ENCODE results near the gene ZSCAN5B.

Gene ZSCAN5B

GRCh38 chr19:56167064-56167578, 30.5 kb downstream of the ZSCAN5B start:
- no peaks in the 10 kb centered on the region for H3K9me3 ChIP-seq (ENCODE audit: low read length)
- H3K36me3 ChIP-seq (ENCODE audit: insufficient read depth, low read length), result no peaks in the 10 kb centered on the region
- H3K4me1 ChIP-seq (ENCODE audit: insufficient read depth, low read length), result no peaks in the 10 kb centered on the region
- no peak overlapping the region for H2AFZ ChIP-seq (ENCODE audit: low read depth, low read length)
- no peaks in the 10 kb centered on the region for H3K27me3 ChIP-seq (ENCODE audit: insufficient read depth, low read length)
- H3K4me3 ChIP-seq (ENCODE audit: low read length), result no peak overlapping the region

- H3K4me3 ChIP-seq (ENCODE audit: low read length), result no peak overlapping the region
- no peaks in the 10 kb centered on the region for H3K27me3 ChIP-seq (ENCODE audit: insufficient read depth, low read length)
- H3K36me3 ChIP-seq (ENCODE audit: insufficient read depth, low read length), result peaks cover 10% of the 10 kb centered on the region
- no peaks in the 10 kb centered on the region for H3K4me1 ChIP-seq (ENCODE audit: insufficient read depth, low read length)
- no peaks in the 10 kb centered on the region for H3K9me3 ChIP-seq (ENCODE audit: low read length)
- no peak overlapping the region for H2AFZ ChIP-seq (ENCODE audit: low read depth, low read length)
Observed at GRCh38 chr19:56163097-56163496, 34.5 kb downstream of the ZSCAN5B start.

GRCh38 chr19:56162258-56162657, 35.3 kb downstream of the ZSCAN5B start:
- Histone ChIP-seq H3K4me1 (ENCODE audit: insufficient read depth, low read length) (no peaks in the 10 kb centered on the region), H2AFZ (ENCODE audit: low read depth, low read length) (no peak overlapping the region), H3K4me3 (ENCODE audit: low read length) (no peak overlapping the region), H3K27me3 (ENCODE audit: insufficient read depth, low read length) (no peaks in the 10 kb centered on the region), H3K36me3 (ENCODE audit: insufficient read depth, low read length) (peaks cover 10% of the 10 kb centered on the region), H3K9me3 (ENCODE audit: low read length) (no peaks in the 10 kb centered on the region)

GRCh38 chr19:56161534-56161933, 36.0 kb downstream of the ZSCAN5B start:
- peaks cover 16% of the 10 kb centered on the region for H3K36me3 ChIP-seq (ENCODE audit: insufficient read depth, low read length)
- H3K4me3 ChIP-seq (ENCODE audit: low read length), result no peak overlapping the region
- H3K27me3 ChIP-seq (ENCODE audit: insufficient read depth, low read length), result no peaks in the 10 kb centered on the region
- no peaks in the 10 kb centered on the region for H3K9me3 ChIP-seq (ENCODE audit: low read length)
- no peak overlapping the region for H2AFZ ChIP-seq (ENCODE audit: low read depth, low read length)
- no peaks in the 10 kb centered on the region for H3K4me1 ChIP-seq (ENCODE audit: insufficient read depth, low read length)

GRCh38 chr19:56159622-56160271, 37.8 kb downstream of the ZSCAN5B start:
- Histone ChIP-seq H3K36me3 (ENCODE audit: insufficient read depth, low read length) (peaks cover 33% of the 10 kb centered on the region), H2AFZ (ENCODE audit: low read depth, low read length) (no peak overlapping the region), H3K9me3 (ENCODE audit: low read length) (no peaks in the 10 kb centered on the region)

GRCh38 chr19:56159009-56159559, 38.5 kb downstream of the ZSCAN5B start:
- Histone ChIP-seq H3K27me3 (ENCODE audit: insufficient read depth, low read length) (no peaks in the 10 kb centered on the region), H3K9me3 (ENCODE audit: low read length) (no peaks in the 10 kb centered on the region), H3K4me3 (ENCODE audit: low read length) (no peak overlapping the region), H3K4me1 (ENCODE audit: insufficient read depth, low read length) (no peaks in the 10 kb centered on the region), H3K36me3 (ENCODE audit: insufficient read depth, low read length) (peaks cover 33% of the 10 kb centered on the region), H2AFZ (ENCODE audit: low read depth, low read length) (no peak overlapping the region)

More at GRCh38 chr19:56159622-56160271, 37.8 kb downstream of the ZSCAN5B start:
- H3K4me1 ChIP-seq (ENCODE audit: insufficient read depth, low read length), result no peaks in the 10 kb centered on the region
- no peak overlapping the region for H3K4me3 ChIP-seq (ENCODE audit: low read length)
- H3K27me3 ChIP-seq (ENCODE audit: insufficient read depth, low read length), result no peaks in the 10 kb centered on the region

GRCh38 chr19:56158170-56158757, 39.3 kb downstream of the ZSCAN5B start:
- no peaks in the 10 kb centered on the region for H3K27me3 ChIP-seq (ENCODE audit: insufficient read depth, low read length)
- peaks cover 33% of the 10 kb centered on the region for H3K36me3 ChIP-seq (ENCODE audit: insufficient read depth, low read length)

GRCh38 chr19:56156768-56157167, 40.8 kb downstream of the ZSCAN5B start:
- H3K9me3 ChIP-seq (ENCODE audit: low read length), result no peaks in the 10 kb centered on the region
- H3K4me3 ChIP-seq (ENCODE audit: low read length), result no peak overlapping the region
- no peaks in the 10 kb centered on the region for H3K4me1 ChIP-seq (ENCODE audit: insufficient read depth, low read length)
- H2AFZ ChIP-seq (ENCODE audit: low read depth, low read length), result no peak overlapping the region
- H3K27me3 ChIP-seq (ENCODE audit: insufficient read depth, low read length), result no peaks in the 10 kb centered on the region
- peaks cover 33% of the 10 kb centered on the region for H3K36me3 ChIP-seq (ENCODE audit: insufficient read depth, low read length)

More at GRCh38 chr19:56158170-56158757, 39.3 kb downstream of the ZSCAN5B start:
- Histone ChIP-seq H2AFZ (ENCODE audit: low read depth, low read length) (no peak overlapping the region), H3K4me3 (ENCODE audit: low read length) (no peak overlapping the region), H3K9me3 (ENCODE audit: low read length) (no peaks in the 10 kb centered on the region), H3K4me1 (ENCODE audit: insufficient read depth, low read length) (no peaks in the 10 kb centered on the region)

- Histone ChIP-seq H3K9me3 (ENCODE audit: low read length) (no peaks in the 10 kb centered on the region), H3K4me1 (ENCODE audit: insufficient read depth, low read length) (no peaks in the 10 kb centered on the region), H2AFZ (ENCODE audit: low read depth, low read length) (no peak overlapping the region), H3K4me3 (ENCODE audit: low read length) (no peak overlapping the region), H3K27me3 (ENCODE audit: insufficient read depth, low read length) (no peaks in the 10 kb centered on the region), H3K36me3 (ENCODE audit: insufficient read depth, low read length) (peaks cover 33% of the 10 kb centered on the region)
Observed at GRCh38 chr19:56155124-56155687, 42.4 kb downstream of the ZSCAN5B start.

- Histone ChIP-seq H3K9me3 (ENCODE audit: low read length) (peaks cover 5% of the 10 kb centered on the region), H2AFZ (ENCODE audit: low read depth, low read length) (no peak overlapping the region), H3K4me1 (ENCODE audit: insufficient read depth, low read length) (no peaks in the 10 kb centered on the region), H3K27me3 (ENCODE audit: insufficient read depth, low read length) (no peaks in the 10 kb centered on the region), H3K4me3 (ENCODE audit: low read length) (no peak overlapping the region), H3K36me3 (ENCODE audit: insufficient read depth, low read length) (peaks cover 31% of the 10 kb centered on the region)
Observed at GRCh38 chr19:56153507-56153906, 44.1 kb downstream of the ZSCAN5B start.

- Histone ChIP-seq H3K4me3 (ENCODE audit: low read length) (no peak overlapping the region), H2AFZ (ENCODE audit: low read depth, low read length) (no peak overlapping the region), H3K9me3 (ENCODE audit: low read length) (peaks cover 11% of the 10 kb centered on the region), H3K36me3 (ENCODE audit: insufficient read depth, low read length) (peaks cover 39% of the 10 kb centered on the region), H3K27me3 (ENCODE audit: insufficient read depth, low read length) (no peaks in the 10 kb centered on the region), H3K4me1 (ENCODE audit: insufficient read depth, low read length) (no peaks in the 10 kb centered on the region)
Observed at GRCh38 chr19:56152644-56153043, 44.9 kb downstream of the ZSCAN5B start.

GRCh38 chr19:56150358-56150757, 47.2 kb downstream of the ZSCAN5B start:
- Histone ChIP-seq H3K9me3 (ENCODE audit: low read length) (peaks cover 19% of the 10 kb centered on the region), H3K4me3 (ENCODE audit: low read length) (no peak overlapping the region), H2AFZ (ENCODE audit: low read depth, low read length) (no peak overlapping the region), H3K27me3 (ENCODE audit: insufficient read depth, low read length) (no peaks in the 10 kb centered on the region), H3K4me1 (ENCODE audit: insufficient read depth, low read length) (no peaks in the 10 kb centered on the region), H3K36me3 (ENCODE audit: insufficient read depth, low read length) (peaks cover 33% of the 10 kb centered on the region)

GRCh38 chr19:56149656-56150038, 47.9 kb downstream of the ZSCAN5B start:
- Histone ChIP-seq H3K4me3 (ENCODE audit: low read length) (no peak overlapping the region), H3K9me3 (ENCODE audit: low read length) (peaks cover 19% of the 10 kb centered on the region), H3K4me1 (ENCODE audit: insufficient read depth, low read length) (no peaks in the 10 kb centered on the region), H3K27me3 (ENCODE audit: insufficient read depth, low read length) (no peaks in the 10 kb centered on the region), H2AFZ (ENCODE audit: low read depth, low read length) (no peak overlapping the region), H3K36me3 (ENCODE audit: insufficient read depth, low read length) (peaks cover 27% of the 10 kb centered on the region)

Measured in neuron (in vitro differentiated cells).